Heart left ventricle (tissue), 13 donors: ENCODE results near the gene CELF2.

ENCODE experiments used
- POLR2A ChIP-seq, 2 donors: fragments of 450-650 bp; IDR thresholded peaks; one replicate each; pipeline ENCODE4 v1.6.1; 2017; ENCODE audit warnings: antibody characterized with exemption in 2 of 2, mild to moderate bottlenecking in 2 of 2, moderate library complexity in 2 of 2
- TF ChIP-seq, protein P1 (sequence below), 12 donors: fragments of 200-600 bp; sonication (generic) in 4 of 12; IDR thresholded peaks; one replicate each; pipeline versions ENCODE4 v1.5.0 to v1.8.0; 2018 to 2022; ENCODE audit warnings: antibody characterized with exemption in 12 of 12, mild to moderate bottlenecking in 5 of 12
- donor health status: ischemic (EF 13 %, LVEDD 7.1; RV severe dilation, severe dysfunction).
- donor health status: DM: no; HTN: yes; CAD: no.
- donor health status: DM: no; HTN: no; CAD: no.
- donor health status: ischemic (EF 25% LVEDD 6.9; RV normal size, moderate dysfunction).
- donor health status: ischemic (EF 25% LVEDD 5.7; RV mildly dilated, moderate dysfunction).
- donor health status: ischemic (EF 35%, LVEDD 5.7; RV mildly dilated, moderate dysfunction).
- donor health status: nonischemic (EF 11% LVEDD 7.7; RV severe dilation, severe dysfunction).
- donor health status: DM: yes; HTN: yes; CAD: no.
- donor health status: PGD.
- donor health status: ischemic (EF 29% LVEDD 5.4; RV normal size, mild dysfunction).
- donor health status: nonischemic (EF 23%, LVEDD 6.1; RV moderate dilation, normal function).

DNA sequence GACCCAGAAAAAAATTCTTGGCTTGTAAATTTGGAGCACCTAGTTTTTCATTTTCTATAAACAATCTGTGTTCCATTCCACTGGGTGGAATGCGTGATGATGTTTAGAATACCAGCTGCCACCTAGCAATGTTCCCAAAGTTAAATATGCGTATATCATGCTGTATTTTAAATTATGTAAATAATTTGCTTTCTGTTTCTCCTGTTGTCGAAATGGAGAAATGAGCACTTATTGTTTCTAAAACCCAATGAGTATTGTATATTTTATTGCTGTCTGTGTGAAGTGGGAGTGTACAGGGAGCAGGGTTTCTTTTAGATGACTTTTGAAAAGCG is 49.4 kb upstream of the CELF2 start:
- TF ChIP-seq, protein P1, sequence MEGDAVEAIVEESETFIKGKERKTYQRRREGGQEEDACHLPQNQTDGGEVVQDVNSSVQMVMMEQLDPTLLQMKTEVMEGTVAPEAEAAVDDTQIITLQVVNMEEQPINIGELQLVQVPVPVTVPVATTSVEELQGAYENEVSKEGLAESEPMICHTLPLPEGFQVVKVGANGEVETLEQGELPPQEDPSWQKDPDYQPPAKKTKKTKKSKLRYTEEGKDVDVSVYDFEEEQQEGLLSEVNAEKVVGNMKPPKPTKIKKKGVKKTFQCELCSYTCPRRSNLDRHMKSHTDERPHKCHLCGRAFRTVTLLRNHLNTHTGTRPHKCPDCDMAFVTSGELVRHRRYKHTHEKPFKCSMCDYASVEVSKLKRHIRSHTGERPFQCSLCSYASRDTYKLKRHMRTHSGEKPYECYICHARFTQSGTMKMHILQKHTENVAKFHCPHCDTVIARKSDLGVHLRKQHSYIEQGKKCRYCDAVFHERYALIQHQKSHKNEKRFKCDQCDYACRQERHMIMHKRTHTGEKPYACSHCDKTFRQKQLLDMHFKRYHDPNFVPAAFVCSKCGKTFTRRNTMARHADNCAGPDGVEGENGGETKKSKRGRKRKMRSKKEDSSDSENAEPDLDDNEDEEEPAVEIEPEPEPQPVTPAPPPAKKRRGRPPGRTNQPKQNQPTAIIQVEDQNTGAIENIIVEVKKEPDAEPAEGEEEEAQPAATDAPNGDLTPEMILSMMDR (IDR thresholded peaks at IDR 0.05) = no peak
- TF ChIP-seq POLR2A (IDR thresholded peaks at IDR 0.05) = no peak
